ENCODE measurements around the gene CNTNAP2.
"Not testable (repeated sequence)": the region's sequence is repeated elsewhere in the genome, so short reads cannot be mapped to it uniquely, and the experiment has no call there.

CNTNAP2 gene

DNA sequence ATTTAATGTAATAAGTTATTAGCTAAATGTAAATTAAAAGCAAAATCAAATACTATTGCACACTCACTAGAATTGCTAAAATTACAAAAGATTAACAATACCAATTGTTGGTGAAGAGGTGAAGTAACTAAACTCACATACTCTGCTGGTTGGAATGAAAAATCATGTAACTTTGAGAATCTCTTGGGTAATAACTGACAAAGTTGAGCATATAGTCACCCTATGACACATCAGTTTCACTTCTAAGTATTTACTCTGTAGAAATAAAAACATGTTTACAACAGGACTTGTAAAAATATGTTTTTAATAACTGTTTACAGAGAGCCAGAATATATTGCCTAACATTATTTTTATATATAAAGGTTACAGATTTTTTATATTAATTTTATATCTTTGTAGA, 33.6 kb downstream of the CNTNAP2 start:
- no peak for DNase-seq (ENCODE audit: low read depth)

DNA sequence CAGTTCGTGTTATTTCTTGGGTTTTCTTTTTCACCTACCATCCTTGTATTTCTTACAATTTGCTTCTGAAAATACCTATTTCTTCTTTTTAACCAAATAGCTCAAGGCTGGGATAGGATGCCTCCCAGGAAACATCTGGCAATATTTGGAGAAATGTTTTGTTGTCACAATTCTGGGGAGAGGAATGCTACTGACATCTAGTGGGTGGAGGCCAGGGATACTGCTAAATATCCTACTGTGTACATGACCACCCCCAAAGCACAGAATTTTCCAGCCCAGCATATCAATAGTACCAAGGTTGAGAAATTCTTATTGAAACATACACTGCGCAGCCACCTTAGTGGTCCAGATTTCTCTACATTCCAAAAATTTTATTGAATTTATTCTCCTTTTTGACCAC, 55.5 kb downstream of the CNTNAP2 start:
- no peak for DNase-seq (ENCODE audit: low read depth)

DNA sequence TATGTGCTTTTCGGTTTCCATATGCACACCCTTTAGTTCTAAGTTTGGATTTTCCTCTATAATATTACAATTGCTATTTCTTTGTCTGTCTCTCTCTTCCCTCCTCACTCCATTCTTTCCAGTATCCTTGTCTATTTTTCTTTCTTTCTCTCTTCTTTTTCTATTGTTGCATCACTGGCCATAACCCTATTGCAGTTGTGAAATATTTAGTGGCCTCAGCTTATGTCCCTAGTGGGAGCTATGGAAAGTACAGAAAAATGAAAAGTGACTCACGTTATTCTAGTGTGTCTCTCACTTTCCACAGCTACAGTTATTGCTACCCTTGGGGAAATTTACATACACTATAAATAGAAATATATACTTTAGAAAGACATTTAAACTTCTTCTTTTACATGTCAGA, 59.1 kb downstream of the CNTNAP2 start:
- DNase-seq (ENCODE audit: low read depth), result no peak

DNA sequence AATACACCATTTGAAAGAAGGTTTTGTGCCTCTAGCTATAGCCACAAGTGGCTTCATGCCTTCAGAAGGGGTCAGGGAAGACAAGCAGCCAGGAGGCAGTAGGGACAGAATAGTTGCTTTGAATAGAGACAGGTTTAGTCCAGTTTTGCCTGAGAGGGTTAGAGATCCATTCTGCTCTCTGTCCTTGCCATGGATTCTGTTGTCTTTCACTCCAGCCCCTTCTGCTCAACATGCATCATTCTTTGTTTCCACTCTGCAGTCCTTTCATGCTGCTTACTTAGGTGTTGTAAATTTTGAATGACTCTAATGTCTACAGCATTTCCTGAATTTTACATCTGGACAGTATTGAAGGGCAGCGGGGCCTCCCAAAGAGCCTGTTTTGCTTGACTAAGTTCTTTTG, 60.3 kb downstream of the CNTNAP2 start:
- DNase-seq (ENCODE audit: low read depth), result no peak

DNA sequence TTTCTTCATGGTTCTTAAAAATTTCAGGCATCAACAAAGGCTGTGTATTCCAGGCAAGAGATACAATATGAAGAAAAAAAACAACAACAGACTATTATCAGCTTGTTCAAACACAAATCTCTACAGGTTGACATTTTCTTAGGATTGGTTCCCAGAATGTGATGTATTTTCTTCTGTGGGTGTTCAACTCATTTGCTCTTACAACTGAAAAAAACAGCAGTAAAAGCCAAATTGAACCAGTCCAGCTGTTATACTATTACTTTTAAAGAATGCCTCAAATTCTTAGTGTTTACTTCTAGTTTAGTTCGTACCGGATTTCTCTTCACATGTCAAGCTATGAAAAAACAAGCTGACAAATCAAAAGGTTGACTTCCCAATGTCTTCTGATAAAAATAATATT, 60.7 kb downstream of the CNTNAP2 start:
- DNase-seq (ENCODE audit: low read depth), result no peak

- DNase-seq (ENCODE audit: low read depth), result no peak
These were observed 69.2 kb downstream of the CNTNAP2 start for GRCh38 chr7:146185844-146186243.

DNA sequence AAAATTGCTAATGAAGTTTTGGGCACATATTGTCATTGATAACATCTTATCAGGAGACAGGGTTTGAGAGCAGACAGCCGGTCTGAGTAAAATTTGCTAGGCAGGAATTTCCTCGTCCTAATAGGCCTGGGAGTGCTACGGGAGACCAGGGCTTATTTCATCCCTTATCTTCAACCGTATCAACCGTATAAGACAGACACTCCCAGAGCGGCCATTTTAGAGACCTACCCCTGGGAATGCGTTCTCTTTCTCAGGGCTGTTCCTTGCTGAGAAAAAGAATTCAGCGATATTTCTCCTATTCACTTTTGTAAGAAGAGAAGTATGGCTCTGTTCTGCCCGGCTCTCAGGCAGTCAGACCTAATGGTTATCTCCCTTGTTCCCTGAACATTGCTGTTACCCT, 74.8 kb downstream of the CNTNAP2 start:
- DNase-seq (ENCODE audit: low read depth), result not testable (repeated sequence)

- DNase-seq (ENCODE audit: low read depth), result no peak
These were observed 85.3 kb downstream of the CNTNAP2 start for GRCh38 chr7:146201945-146202344.

DNA sequence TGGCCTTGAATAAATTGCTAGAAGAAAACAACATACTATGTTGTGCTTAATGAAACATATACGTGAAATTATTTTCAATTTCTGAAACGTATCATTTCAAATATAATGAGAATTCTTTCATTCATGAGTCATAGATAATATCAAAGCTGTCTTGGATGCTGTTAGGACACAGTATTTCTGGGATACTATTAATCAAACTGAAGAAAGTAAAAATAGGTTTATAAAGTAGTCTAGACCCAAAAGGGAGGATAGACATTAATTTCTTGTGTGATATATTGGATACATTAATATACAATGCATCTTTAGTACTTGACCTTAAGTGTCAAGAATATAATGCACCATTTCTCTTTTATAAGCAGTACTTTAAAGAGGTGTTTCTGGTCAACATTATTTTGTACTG, 89.7 kb downstream of the CNTNAP2 start:
- no peak for DNase-seq (ENCODE audit: low read depth)

DNA sequence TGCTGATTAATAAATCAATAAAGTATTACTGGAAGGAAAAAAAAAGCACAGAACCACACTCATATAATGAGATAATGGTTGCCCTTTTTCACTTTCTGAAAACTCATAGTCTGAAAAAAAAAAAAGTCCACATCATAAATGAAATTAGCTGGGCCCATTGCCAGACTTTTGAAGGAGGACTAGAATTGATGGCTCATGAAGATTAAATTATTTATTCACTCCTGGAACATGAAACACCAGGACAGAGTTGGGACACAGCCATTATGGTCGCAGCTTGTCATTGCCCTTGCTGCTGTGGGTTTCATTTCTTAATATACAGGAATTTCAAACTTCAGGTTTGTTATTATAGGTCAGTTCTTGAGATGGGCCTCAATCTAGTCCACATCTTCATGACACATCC, 91.9 kb downstream of the CNTNAP2 start:
- no peak for DNase-seq (ENCODE audit: low read depth)

DNA sequence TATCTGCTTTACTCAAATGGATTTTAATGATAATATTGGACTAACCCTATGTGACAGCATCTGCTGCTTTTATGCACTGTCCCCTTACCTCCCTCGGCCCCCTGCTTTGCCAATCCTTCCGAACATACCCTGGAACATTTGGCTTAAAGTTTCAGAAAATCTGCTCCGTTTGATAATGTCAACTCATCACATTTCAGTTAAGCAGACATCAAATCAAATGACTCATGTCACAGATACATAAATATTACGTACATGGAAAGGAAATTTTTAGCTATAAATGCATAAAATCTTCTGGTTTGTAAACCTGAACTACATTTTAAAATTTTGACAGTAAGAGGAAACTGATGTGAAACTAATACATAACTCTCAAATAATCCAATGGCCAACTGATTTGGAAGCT, 98.2 kb downstream of the CNTNAP2 start:
- no peak for DNase-seq (ENCODE audit: low read depth)

- no peak for DNase-seq (ENCODE audit: low read depth)
These were observed 99.9 kb downstream of the CNTNAP2 start for GRCh38 chr7:146216396-146217041.

GRCh38 chr7:146223851-146224250, 107.2 kb downstream of the CNTNAP2 start:
- no peak for DNase-seq (ENCODE audit: low read depth)

GRCh38 chr7:146232604-146233003, 116.0 kb downstream of the CNTNAP2 start:
- DNase-seq (ENCODE audit: low read depth), result no peak

- no peak for DNase-seq (ENCODE audit: low read depth)
These were observed 118.6 kb downstream of the CNTNAP2 start for GRCh38 chr7:146235195-146235594.

DNA sequence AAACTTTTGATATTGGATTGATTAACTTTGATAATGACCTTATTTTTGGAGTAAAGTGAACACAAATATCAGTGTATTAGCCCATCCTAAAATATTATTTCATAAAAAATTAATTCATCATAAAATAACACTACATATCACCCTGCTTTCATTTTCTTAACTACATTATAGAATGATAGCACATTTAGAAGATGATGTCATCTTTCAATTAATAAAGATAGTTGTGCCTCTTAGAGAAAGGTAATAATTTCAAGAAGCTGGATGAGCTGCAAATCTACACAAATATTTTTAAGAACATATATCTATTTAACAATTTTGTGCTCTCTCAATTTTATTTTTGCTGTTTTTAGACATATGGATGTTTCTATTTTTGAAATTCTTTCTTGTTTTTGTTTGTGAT, 126.1 kb downstream of the CNTNAP2 start:
- DNase-seq (ENCODE audit: low read depth), result no peak

DNA sequence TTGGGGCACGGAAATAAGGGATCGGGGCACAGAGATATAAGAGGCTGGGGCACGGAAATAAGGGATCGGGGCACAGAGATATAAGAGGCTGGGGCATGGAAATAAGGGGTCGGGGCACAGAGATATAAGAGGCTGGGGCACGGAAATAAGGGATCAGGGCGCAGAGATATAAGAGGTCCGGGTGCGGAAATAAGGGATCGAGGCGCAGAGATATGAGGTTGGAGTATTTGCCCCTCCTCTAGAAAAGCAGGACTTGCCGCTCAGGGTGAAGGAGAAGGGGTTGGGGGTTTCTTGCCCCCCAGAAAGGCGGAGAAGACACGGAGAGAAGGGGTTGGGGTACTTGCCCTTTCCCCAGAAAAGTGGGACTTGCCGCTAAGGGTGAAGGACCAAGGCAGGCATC, 131.4 kb downstream of the CNTNAP2 start:
- DNase-seq (ENCODE audit: low read depth), result not testable (repeated sequence)

DNA sequence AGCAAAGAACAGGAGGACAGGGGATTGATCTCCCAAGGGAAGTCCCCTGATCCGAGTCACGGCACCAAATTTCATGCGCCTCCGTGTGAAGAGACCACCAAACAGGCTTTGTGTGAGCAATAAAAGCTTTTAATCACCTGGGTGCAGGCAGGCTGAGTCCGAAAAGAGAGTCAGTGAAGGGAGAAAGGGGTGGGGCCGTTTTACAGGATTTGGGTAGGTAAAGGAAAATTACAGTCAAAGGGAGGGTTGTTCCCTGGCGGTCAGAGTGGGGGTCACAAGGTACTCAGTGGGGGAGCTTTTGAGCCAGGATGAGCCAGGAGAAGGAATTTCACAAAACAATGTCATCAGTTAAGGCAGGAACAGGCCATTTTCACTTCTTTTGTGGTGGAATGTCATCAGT, 132.1 kb downstream of the CNTNAP2 start:
- not testable (repeated sequence) for DNase-seq (ENCODE audit: low read depth)

GRCh38 chr7:146249272-146249671, 132.7 kb downstream of the CNTNAP2 start:
- no peak for DNase-seq (ENCODE audit: low read depth)

GRCh38 chr7:146255609-146256008, 139.0 kb downstream of the CNTNAP2 start:
- DNase-seq (ENCODE audit: low read depth), result no peak

GRCh38 chr7:146262527-146262926, 145.9 kb downstream of the CNTNAP2 start:
- DNase-seq (ENCODE audit: low read depth), result no peak

GRCh38 chr7:146276888-146277287, 160.3 kb downstream of the CNTNAP2 start:
- DNase-seq (ENCODE audit: low read depth), result no peak

DNA sequence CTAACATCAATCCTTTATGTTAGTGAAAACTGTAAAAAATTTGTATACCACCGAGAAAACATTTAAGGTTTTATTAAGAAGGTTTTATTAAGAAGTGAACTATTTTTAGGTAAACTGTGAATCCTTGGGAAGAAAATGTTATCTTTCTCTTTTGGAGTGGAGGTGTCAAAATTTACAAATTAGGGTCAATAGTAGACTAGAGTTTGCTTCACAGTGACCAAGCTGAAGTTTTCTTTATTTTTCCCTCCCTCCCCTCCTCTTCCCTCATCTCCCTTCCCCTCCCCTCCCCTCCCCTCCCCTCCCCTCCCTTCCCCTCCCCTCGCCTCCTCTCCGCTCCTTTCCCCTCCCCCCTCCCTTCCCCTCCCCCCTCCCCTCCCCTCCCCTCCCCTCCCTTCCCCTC, 168.8 kb downstream of the CNTNAP2 start:
- DNase-seq (ENCODE audit: low read depth), result no peak

- DNase-seq (ENCODE audit: low read depth), result no peak
These were observed 174.1 kb downstream of the CNTNAP2 start for GRCh38 chr7:146290746-146291145.

DNA sequence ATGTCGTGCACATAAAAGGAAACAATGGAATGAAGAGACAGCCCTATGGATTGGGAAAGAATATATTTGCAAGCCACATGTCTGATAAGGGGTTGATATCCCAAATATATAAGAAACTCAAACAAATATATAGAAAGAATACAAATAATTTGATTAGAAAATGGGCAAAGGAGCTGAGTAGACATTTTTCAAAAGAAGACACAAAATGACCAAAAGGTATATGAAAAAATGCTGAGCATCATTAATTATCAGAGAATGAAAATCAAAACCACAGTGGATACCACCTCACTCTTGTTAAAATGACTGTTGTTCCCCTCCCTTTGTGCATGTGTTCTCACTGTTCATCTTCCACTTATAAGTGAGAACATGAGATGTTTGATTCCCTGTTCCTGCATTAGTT, 175.3 kb downstream of the CNTNAP2 start:
- no peak for DNase-seq (ENCODE audit: low read depth)
